ENCODE measurements around the gene NEO1. TPM values are rescaled to one million over a fixed set of nuclear protein-coding genes. Genes with fewer than 3 reads are reported as not detected.

NEO1 gene
- total RNA-seq, 4 donors from 2014 or later: 27.1 to 39.6 (median 28.8) TPM

- Histone ChIP-seq H3K27ac (peak overlapping the region in 1 of 3 donors; percentile 18), H3K9me3 (no peaks in the 10 kb centered on the region), H3K4me3 (replicated peaks in 1 of 3) (no peak overlapping the region), H3K4me1 (peaks cover 0 to 7% of the 10 kb centered on the region in 2 donors), H3K36me3 (no peaks in the 10 kb centered on the region), H3K27me3 (no peaks in the 10 kb centered on the region)
- no peak for DNase-seq
- intact Hi-C loops (cut with DNase I): no loop called here
- TF ChIP-seq, protein P1, sequence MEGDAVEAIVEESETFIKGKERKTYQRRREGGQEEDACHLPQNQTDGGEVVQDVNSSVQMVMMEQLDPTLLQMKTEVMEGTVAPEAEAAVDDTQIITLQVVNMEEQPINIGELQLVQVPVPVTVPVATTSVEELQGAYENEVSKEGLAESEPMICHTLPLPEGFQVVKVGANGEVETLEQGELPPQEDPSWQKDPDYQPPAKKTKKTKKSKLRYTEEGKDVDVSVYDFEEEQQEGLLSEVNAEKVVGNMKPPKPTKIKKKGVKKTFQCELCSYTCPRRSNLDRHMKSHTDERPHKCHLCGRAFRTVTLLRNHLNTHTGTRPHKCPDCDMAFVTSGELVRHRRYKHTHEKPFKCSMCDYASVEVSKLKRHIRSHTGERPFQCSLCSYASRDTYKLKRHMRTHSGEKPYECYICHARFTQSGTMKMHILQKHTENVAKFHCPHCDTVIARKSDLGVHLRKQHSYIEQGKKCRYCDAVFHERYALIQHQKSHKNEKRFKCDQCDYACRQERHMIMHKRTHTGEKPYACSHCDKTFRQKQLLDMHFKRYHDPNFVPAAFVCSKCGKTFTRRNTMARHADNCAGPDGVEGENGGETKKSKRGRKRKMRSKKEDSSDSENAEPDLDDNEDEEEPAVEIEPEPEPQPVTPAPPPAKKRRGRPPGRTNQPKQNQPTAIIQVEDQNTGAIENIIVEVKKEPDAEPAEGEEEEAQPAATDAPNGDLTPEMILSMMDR (IDR thresholded peaks at IDR 0.05): no peak
- no peak for TF ChIP-seq POLR2A (IDR thresholded peaks at IDR 0.05)
- 58 to 75% methylated on average over 5 of the region's 5 CpGs for WGBS, 2 donors
These were observed 206.2 kb downstream of the NEO1 start for GRCh38 chr15:73258271-73259108.

DNA sequence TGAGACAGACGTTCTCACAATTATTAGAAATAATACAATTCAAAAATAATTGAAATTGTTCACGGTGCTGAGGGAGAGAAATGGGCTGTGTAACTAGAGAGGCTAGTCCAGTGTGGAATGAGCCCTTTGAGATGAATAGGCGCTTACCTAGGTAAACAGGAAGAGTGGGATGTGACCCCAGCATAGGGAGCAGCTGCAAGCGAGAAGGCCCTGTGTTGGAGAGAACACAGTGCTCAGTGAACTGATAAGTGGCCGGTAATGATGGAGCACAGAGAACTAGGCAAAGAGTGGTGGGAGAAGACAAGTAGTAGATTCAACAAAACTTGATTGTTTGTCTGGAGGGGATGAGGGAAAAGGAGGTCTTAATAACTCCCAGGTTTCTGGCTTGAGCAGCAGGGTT is 212.6 kb downstream of the NEO1 start:
- H3K4me1 ChIP-seq: peaks cover 18 to 26% of the 10 kb centered on the region in 2 donors
- peak; percentile 52 to 62 for DNase-seq
- H3K36me3 ChIP-seq: no peaks in the 10 kb centered on the region
- WGBS, 2 donors: 28 to 35% methylated on average over 5 of the region's 5 CpGs
- H3K4me3 ChIP-seq (replicated peaks in 1 of 3): no peak overlapping the region
- no peaks in the 10 kb centered on the region for H3K27me3 ChIP-seq
- TF ChIP-seq POLR2A (IDR thresholded peaks at IDR 0.05): no peak
- TF ChIP-seq, protein P1 (IDR thresholded peaks at IDR 0.05): no peak
- no peaks in the 10 kb centered on the region for H3K9me3 ChIP-seq
- H3K27ac ChIP-seq: peak overlapping the region; percentile 40 to 89 (median 68)
- intact Hi-C loops (cut with DNase I): no loop called here

GRCh38 chr15:73265536-73266153 is 213.4 kb downstream of the NEO1 start:
- intact Hi-C loops (cut with DNase I): no loop called here
- WGBS, 2 donors: 76 to 86% methylated on average over 4 of the region's 4 CpGs
- Histone ChIP-seq H3K9me3 (no peaks in the 10 kb centered on the region), H3K27ac (peak overlapping the region in 2 of 3 donors; percentile 68 to 89), H3K36me3 (no peaks in the 10 kb centered on the region), H3K27me3 (no peaks in the 10 kb centered on the region), H3K4me1 (peaks cover 25 to 34% of the 10 kb centered on the region in 2 donors), H3K4me3 (replicated peaks in 1 of 3) (no peak overlapping the region)
- DNase-seq: peak in 1 of 2 donors; percentile 25
- no peak for TF ChIP-seq POLR2A (IDR thresholded peaks at IDR 0.05)
- TF ChIP-seq, protein P1 (IDR thresholded peaks at IDR 0.05): peak in 5 of 6 experiments; percentile 8 to 42 (median 17)

DNA sequence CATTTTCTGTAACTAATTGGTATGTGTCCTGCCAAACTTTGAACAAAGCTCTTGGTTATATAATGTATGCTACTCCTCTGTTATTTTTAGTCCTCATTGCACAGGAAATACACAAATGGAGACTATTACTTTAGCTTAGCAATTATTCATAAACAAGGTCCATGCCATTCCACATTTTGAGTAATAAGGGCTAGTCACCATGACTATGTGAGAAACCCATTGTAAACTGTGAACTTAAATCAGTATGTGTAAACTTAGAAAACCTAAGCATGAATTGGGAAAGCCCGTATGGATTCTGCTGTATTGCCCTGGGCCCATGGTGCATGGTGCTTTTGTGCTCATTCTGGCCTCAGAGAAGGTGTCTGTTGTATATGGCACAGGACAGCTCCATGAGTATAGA is 216.2 kb downstream of the NEO1 start:
- no peak for DNase-seq
- Histone ChIP-seq H3K36me3 (no peaks in the 10 kb centered on the region), H3K4me1 (peaks cover 31 to 50% of the 10 kb centered on the region in 2 donors), H3K9me3 (no peaks in the 10 kb centered on the region), H3K4me3 (replicated peaks in 1 of 3) (no peak overlapping the region), H3K27me3 (no peaks in the 10 kb centered on the region), H3K27ac (peak overlapping the region in 1 of 3 donors; percentile 91)
- no peak for TF ChIP-seq POLR2A (IDR thresholded peaks at IDR 0.05)
- TF ChIP-seq, protein P1 (IDR thresholded peaks at IDR 0.05): no peak
- 85 to 93% methylated on average over 1 of the region's 1 CpG for WGBS, 2 donors
- intact Hi-C loops (cut with DNase I): no loop called here
